Loucy (cell line): ENCODE measurements around the gene WDR49.

Experiments
- H2AFZ ChIP-seq: fragments of 200-600 bp; sonication (generic); 2 replicates; pipeline ENCODE4 v1.6.0; 2016; ENCODE audit warnings: antibody characterized with exemption, mild to moderate bottlenecking, low read length, moderate library complexity
- H3F3A ChIP-seq: fragments of 200-600 bp; 2 replicates; pipeline ENCODE4 v1.6.0; 2016; ENCODE audit warnings: antibody characterized with exemption, low read depth, mild to moderate bottlenecking
- H3K27me3 ChIP-seq: fragments of 200-600 bp; sonication (generic); 2 replicates; pipeline ENCODE4 v1.6.1; 2014; ENCODE audit warnings: low read length, mild to moderate bottlenecking; ENCODE audit not compliant: insufficient read depth, poor library complexity, severe bottlenecking
- H3K36me3 ChIP-seq: fragments of 200-600 bp; sonication (generic); 2 replicates; pipeline ENCODE4 v1.6.1; 2016; ENCODE audit warnings: low read length; ENCODE audit not compliant: insufficient read depth
- H3K4me1 ChIP-seq: fragments of 200-600 bp; sonication (generic); 2 replicates; pipeline ENCODE4 v1.5.1; 2014; ENCODE audit warnings: low read length, mild to moderate bottlenecking; ENCODE audit not compliant: insufficient read depth, poor library complexity, severe bottlenecking
- H3K4me2 ChIP-seq: fragments of 200-600 bp; sonication (generic); 2 replicates; pipeline ENCODE4 v1.6.0; 2014; ENCODE audit warnings: antibody characterized with exemption, low read length, low read depth, mild to moderate bottlenecking; ENCODE audit not compliant: poor library complexity, severe bottlenecking
- H3K4me3 ChIP-seq: fragments of 200-600 bp; sonication (generic); 2 replicates; pipeline ENCODE4 v1.5.1; 2014; ENCODE audit warnings: low read length, mild to moderate bottlenecking, mixed read lengths; ENCODE audit not compliant: poor library complexity, severe bottlenecking
- H3K79me2 ChIP-seq: fragments of 200-600 bp; sonication (generic); 2 replicates; pipeline ENCODE4 v1.6.1; 2014; ENCODE audit warnings: low read length; ENCODE audit not compliant: insufficient read depth
- H3K9ac ChIP-seq: fragments of 200-600 bp; sonication (generic); 2 replicates; pipeline ENCODE4 v1.6.0; 2014; ENCODE audit warnings: mild to moderate bottlenecking, low read depth, low read length, moderate library complexity; ENCODE audit not compliant: poor library complexity, severe bottlenecking
- H3K9me2 ChIP-seq: fragments of 200-600 bp; sonication (generic); replicated peaks from 2 replicates; pipeline ENCODE4 v1.6.1; 2016; ENCODE audit warnings: low read depth, low read length, mixed read lengths
- H3K9me3 ChIP-seq: fragments of 200-600 bp; sonication (generic); 2 replicates; pipeline ENCODE4 v1.6.1; 2014; ENCODE audit warnings: mild to moderate bottlenecking, antibody characterized with exemption, low read length, low read depth; ENCODE audit not compliant: insufficient read depth
- H4K20me1 ChIP-seq: fragments of 200-600 bp; sonication (generic); 2 replicates; pipeline ENCODE4 v1.6.0; 2014; ENCODE audit warnings: antibody characterized with exemption, low read length, mild to moderate bottlenecking; ENCODE audit not compliant: insufficient read depth, poor library complexity, severe bottlenecking
- EZH2phosphoT487 ChIP-seq: fragments of 200-600 bp; IDR thresholded peaks from 2 replicates; pipeline ENCODE4 v1.6.1; 2018; ENCODE audit warnings: antibody characterized with exemption, mild to moderate bottlenecking, moderate library complexity, borderline replicate concordance
- TF ChIP-seq, protein P1 (sequence below): fragments of 200-600 bp; sonication (generic); conservative IDR thresholded peaks from 2 replicates; pipeline ENCODE4 v1.5.1; 2014; ENCODE audit warnings: mild to moderate bottlenecking, antibody characterized with exemption, low read length

WDR49 gene

GRCh38 chr3:167507954-167508353, 145.8 kb downstream of the WDR49 start:
- no peak overlapping the region for H3K4me2 ChIP-seq
- TF ChIP-seq EZH2phosphoT487: no peak
- TF ChIP-seq, protein P1, sequence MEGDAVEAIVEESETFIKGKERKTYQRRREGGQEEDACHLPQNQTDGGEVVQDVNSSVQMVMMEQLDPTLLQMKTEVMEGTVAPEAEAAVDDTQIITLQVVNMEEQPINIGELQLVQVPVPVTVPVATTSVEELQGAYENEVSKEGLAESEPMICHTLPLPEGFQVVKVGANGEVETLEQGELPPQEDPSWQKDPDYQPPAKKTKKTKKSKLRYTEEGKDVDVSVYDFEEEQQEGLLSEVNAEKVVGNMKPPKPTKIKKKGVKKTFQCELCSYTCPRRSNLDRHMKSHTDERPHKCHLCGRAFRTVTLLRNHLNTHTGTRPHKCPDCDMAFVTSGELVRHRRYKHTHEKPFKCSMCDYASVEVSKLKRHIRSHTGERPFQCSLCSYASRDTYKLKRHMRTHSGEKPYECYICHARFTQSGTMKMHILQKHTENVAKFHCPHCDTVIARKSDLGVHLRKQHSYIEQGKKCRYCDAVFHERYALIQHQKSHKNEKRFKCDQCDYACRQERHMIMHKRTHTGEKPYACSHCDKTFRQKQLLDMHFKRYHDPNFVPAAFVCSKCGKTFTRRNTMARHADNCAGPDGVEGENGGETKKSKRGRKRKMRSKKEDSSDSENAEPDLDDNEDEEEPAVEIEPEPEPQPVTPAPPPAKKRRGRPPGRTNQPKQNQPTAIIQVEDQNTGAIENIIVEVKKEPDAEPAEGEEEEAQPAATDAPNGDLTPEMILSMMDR: no peak
- H3K9ac ChIP-seq: no peak overlapping the region
- H3K36me3 ChIP-seq: no peaks in the 10 kb centered on the region
- H3K4me1 ChIP-seq: no peaks in the 10 kb centered on the region
- no peaks in the 10 kb centered on the region for H3K79me2 ChIP-seq
- H2AFZ ChIP-seq: no peak overlapping the region
- H3K4me3 ChIP-seq: no peak overlapping the region
- H3K27me3 ChIP-seq: no peaks in the 10 kb centered on the region
- no peaks in the 10 kb centered on the region for H4K20me1 ChIP-seq
- no peaks in the 10 kb centered on the region for H3K9me2 ChIP-seq
- H3K9me3 ChIP-seq: no peaks in the 10 kb centered on the region
- H3F3A ChIP-seq: no peaks in the 10 kb centered on the region

DNA sequence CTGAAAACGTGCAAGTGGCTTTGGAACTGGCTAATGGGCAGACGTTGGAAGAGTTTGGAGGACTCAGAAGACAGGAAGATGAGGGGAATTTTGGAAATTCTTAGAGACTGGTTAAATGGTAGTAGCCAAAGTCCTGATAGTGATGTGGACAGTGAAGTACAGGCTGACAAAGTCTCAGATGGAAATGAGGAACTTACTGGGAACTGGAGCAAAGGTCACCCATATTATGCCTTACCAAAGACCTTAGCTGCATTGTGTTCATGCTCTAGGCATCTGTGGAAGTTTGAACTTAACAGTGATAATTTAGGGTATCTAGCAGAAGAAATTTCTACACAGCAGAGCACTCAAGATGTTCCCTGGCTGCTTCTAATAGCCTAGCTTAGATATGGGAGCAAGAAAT, 151.3 kb downstream of the WDR49 start:
- no peaks in the 10 kb centered on the region for H3K4me1 ChIP-seq
- no peaks in the 10 kb centered on the region for H3K9me2 ChIP-seq

GRCh38 chr3:167501941-167502340, 151.8 kb downstream of the WDR49 start:
- no peaks in the 10 kb centered on the region for H3K27me3 ChIP-seq
- no peak overlapping the region for H3K4me3 ChIP-seq
- H3K9me3 ChIP-seq: no peaks in the 10 kb centered on the region
- H3F3A ChIP-seq: no peaks in the 10 kb centered on the region
- H3K4me1 ChIP-seq: no peaks in the 10 kb centered on the region
- TF ChIP-seq, protein P1: no peak
- TF ChIP-seq EZH2phosphoT487: no peak
- H3K9me2 ChIP-seq: no peaks in the 10 kb centered on the region
- no peak overlapping the region for H3K4me2 ChIP-seq
- H3K36me3 ChIP-seq: no peaks in the 10 kb centered on the region
- H2AFZ ChIP-seq: no peak overlapping the region
- H3K79me2 ChIP-seq: no peaks in the 10 kb centered on the region
- no peak overlapping the region for H3K9ac ChIP-seq
- H4K20me1 ChIP-seq: no peaks in the 10 kb centered on the region

More for the DNA sequence above, 151.3 kb downstream of the WDR49 start:
- Histone ChIP-seq H3K36me3 (no peaks in the 10 kb centered on the region), H4K20me1 (no peaks in the 10 kb centered on the region), H3K9ac (no peak overlapping the region), H3F3A (no peaks in the 10 kb centered on the region), H3K4me3 (no peak overlapping the region), H3K79me2 (no peaks in the 10 kb centered on the region), H3K27me3 (no peaks in the 10 kb centered on the region), H2AFZ (no peak overlapping the region), H3K4me2 (no peak overlapping the region), H3K9me3 (no peaks in the 10 kb centered on the region)
- no peak for TF ChIP-seq EZH2phosphoT487
- TF ChIP-seq, protein P1: no peak
